Suprapubic skin (tissue), 4 donors: ENCODE measurements around the gene GRB14. TPM values are rescaled to one million over a fixed set of nuclear protein-coding genes. Genes with fewer than 3 reads are reported as not detected.

Experiments
- DNase-seq, 2 donors: peaks; one replicate each; pipeline ENCODE4 v3.0.0-alpha.2; 2019; ENCODE audit warnings: low spot score in 2 of 2
- H3K27ac ChIP-seq: fragments of 200-600 bp; sonication (generic); one replicate; pipeline ENCODE4 v1.5.1; 2019
- H3K27me3 ChIP-seq: fragments of 200-600 bp; sonication (generic); one replicate; pipeline ENCODE4 v1.5.1; 2019
- H3K36me3 ChIP-seq: fragments of 200-600 bp; sonication (generic); one replicate; pipeline ENCODE4 v1.5.1; 2019
- H3K4me1 ChIP-seq: fragments of 200-600 bp; sonication (generic); one replicate; pipeline ENCODE4 v1.5.1; 2019
- H3K4me3 ChIP-seq: fragments of 200-600 bp; sonication (generic); one replicate; pipeline ENCODE4 v1.5.1; 2019; ENCODE audit warnings: mild to moderate bottlenecking
- H3K9me3 ChIP-seq: fragments of 200-600 bp; sonication (generic); one replicate; pipeline ENCODE4 v1.5.1; 2019
- CTCF ChIP-seq, 2 donors: fragments of 200-600 bp in 1 of 2; fragments of 450-650 bp in 1 of 2; sonication (generic) in 1 of 2; IDR thresholded peaks; one replicate each; pipeline ENCODE4 v1.5.1; 2016 to 2019; ENCODE audit warnings: antibody characterized with exemption in 2 of 2, mild to moderate bottlenecking in 1 of 2, moderate library complexity in 1 of 2
- EP300 ChIP-seq: sonication (generic); formaldehyde crosslinking; IDR thresholded peaks from one replicate; pipeline ENCODE4 v1.6.1; 2017; ENCODE audit warnings: antibody characterized with exemption
- POLR2A ChIP-seq, 2 donors: fragments of 450-650 bp; IDR thresholded peaks; one replicate each; pipeline ENCODE4 v1.6.1; 2017; ENCODE audit warnings: antibody characterized with exemption in 2 of 2, mild to moderate bottlenecking in 2 of 2, moderate library complexity in 2 of 2
- POLR2AphosphoS5 ChIP-seq, 3 donors: sonication (generic); formaldehyde crosslinking; IDR thresholded peaks; one replicate each; pipeline ENCODE4 v1.6.1; 2017; ENCODE audit warnings: antibody characterized with exemption in 3 of 3
- WGBS: methylation state at CpG from one replicate; pipeline ENCODE4 v1.1.5; 2018; 5-methylcytosine and 5-hydroxymethylcytosine counted together
- total RNA-seq, 4 donors: library from RNA; depleted of rRNA; stranded (reverse); fragments of >200 nt; gene quantifications; one replicate each; pipeline ENCODE4 v1.1.0, GENCODE V29; 2016

Gene GRB14
- total RNA-seq, 4 donors from 2014 or later = 2.2 to 8.4 (median 5.1) TPM

- Histone ChIP-seq H3K4me1 (no peaks in the 10 kb centered on the region), H3K9me3 (no peaks in the 10 kb centered on the region), H3K4me3 (no peak overlapping the region), H3K27me3 (no peaks in the 10 kb centered on the region), H3K27ac (no peak overlapping the region), H3K36me3 (peaks cover 4% of the 10 kb centered on the region)
- DNase-seq = no peak
- WGBS = 49% methylated on average over 1 of the region's 1 CpG
- TF ChIP-seq POLR2AphosphoS5 (IDR thresholded peaks at IDR 0.05) (no peak), EP300 (no peak), POLR2A (IDR thresholded peaks at IDR 0.05) (no peak), CTCF (IDR thresholded peaks at IDR 0.05) (no peak)
Measured at GRCh38 chr2:164662066-164662465, 40.8 kb upstream of the GRB14 start.

GRCh38 chr2:164661349-164661748 is 40.1 kb upstream of the GRB14 start:
- H3K36me3 ChIP-seq = peaks cover 4% of the 10 kb centered on the region
- no peak for TF ChIP-seq POLR2AphosphoS5 (IDR thresholded peaks at IDR 0.05)
- no peak for TF ChIP-seq CTCF (IDR thresholded peaks at IDR 0.05)
- no peak for TF ChIP-seq EP300
- TF ChIP-seq POLR2A (IDR thresholded peaks at IDR 0.05) = no peak
- H3K27me3 ChIP-seq = no peaks in the 10 kb centered on the region
- H3K27ac ChIP-seq = no peak overlapping the region
- H3K4me3 ChIP-seq = no peak overlapping the region
- no peaks in the 10 kb centered on the region for H3K4me1 ChIP-seq
- DNase-seq = no peak
- H3K9me3 ChIP-seq = no peaks in the 10 kb centered on the region

GRCh38 chr2:164657129-164657528 is 35.8 kb upstream of the GRB14 start:
- no peak for TF ChIP-seq EP300
- TF ChIP-seq CTCF (IDR thresholded peaks at IDR 0.05) = no peak
- TF ChIP-seq POLR2AphosphoS5 (IDR thresholded peaks at IDR 0.05) = no peak
- TF ChIP-seq POLR2A (IDR thresholded peaks at IDR 0.05) = no peak
- Histone ChIP-seq H3K9me3 (no peaks in the 10 kb centered on the region), H3K27ac (no peak overlapping the region), H3K36me3 (peaks cover 4% of the 10 kb centered on the region), H3K4me1 (no peaks in the 10 kb centered on the region), H3K27me3 (no peaks in the 10 kb centered on the region), H3K4me3 (no peak overlapping the region)
- 70% methylated on average over 2 of the region's 2 CpGs for WGBS
- DNase-seq = no peak

GRCh38 chr2:164655750-164656149 is 34.5 kb upstream of the GRB14 start:
- DNase-seq = no peak
- no peak overlapping the region for H3K4me3 ChIP-seq
- 96% methylated on average over 2 of the region's 2 CpGs for WGBS

GRCh38 chr2:164655336-164655735 is 34.1 kb upstream of the GRB14 start:
- no peak overlapping the region for H3K4me3 ChIP-seq
- TF ChIP-seq EP300 (no peak), POLR2AphosphoS5 (IDR thresholded peaks at IDR 0.05) (no peak), POLR2A (IDR thresholded peaks at IDR 0.05) (no peak), CTCF (IDR thresholded peaks at IDR 0.05) (no peak)

More at GRCh38 chr2:164655750-164656149, 34.5 kb upstream of the GRB14 start:
- H3K9me3 ChIP-seq = no peaks in the 10 kb centered on the region
- peaks cover 4% of the 10 kb centered on the region for H3K36me3 ChIP-seq
- H3K4me1 ChIP-seq = no peaks in the 10 kb centered on the region
- TF ChIP-seq EP300 (no peak), CTCF (IDR thresholded peaks at IDR 0.05) (no peak), POLR2A (IDR thresholded peaks at IDR 0.05) (no peak), POLR2AphosphoS5 (IDR thresholded peaks at IDR 0.05) (no peak)
- no peaks in the 10 kb centered on the region for H3K27me3 ChIP-seq
- no peak overlapping the region for H3K27ac ChIP-seq

More at GRCh38 chr2:164655336-164655735, 34.1 kb upstream of the GRB14 start:
- Histone ChIP-seq H3K27ac (no peak overlapping the region), H3K27me3 (no peaks in the 10 kb centered on the region), H3K4me1 (no peaks in the 10 kb centered on the region), H3K9me3 (no peaks in the 10 kb centered on the region), H3K36me3 (peaks cover 4% of the 10 kb centered on the region)
- no peak for DNase-seq
